Neural cell (in vitro differentiated cells): Measurements from ENCODE around the gene SLC2A4RG. TPM values are rescaled to one million over a fixed set of nuclear protein-coding genes. Genes with fewer than 3 reads are reported as not detected.

ENCODE experiments used
- H2AFZ ChIP-seq: fragments of 200-600, 300-800 bp; sonication (generic), shearing (Covaris generic); 2 replicates; pipeline ENCODE4 v1.6.0; 2014; ENCODE audit warnings: low read depth, mild to moderate bottlenecking, antibody characterized with exemption, low read length, moderate library complexity
- H3F3A ChIP-seq: fragments of 200-600 bp; shearing (Covaris generic); 2 replicates; pipeline ENCODE4 v1.6.1; 2016; ENCODE audit warnings: mild to moderate bottlenecking, moderate library complexity, mixed read lengths, antibody characterized with exemption, low read length; ENCODE audit not compliant: insufficient read depth, poor library complexity, severe bottlenecking
- H3K27ac ChIP-seq: fragments of 200-600, 300-800 bp; sonication (generic), shearing (Covaris generic); 2 replicates; pipeline ENCODE4 v1.5.1; 2014; ENCODE audit warnings: mild to moderate bottlenecking, low read length, moderate library complexity
- H3K27me3 ChIP-seq: fragments of 300-800, 200-600 bp; sonication (generic), shearing (Covaris generic); 2 replicates; pipeline ENCODE4 v1.6.0; 2014; ENCODE audit warnings: mild to moderate bottlenecking, low read depth, low read length, moderate library complexity; ENCODE audit not compliant: insufficient read depth
- H3K36me3 ChIP-seq: fragments of 300-800, 200-600 bp; sonication (generic), shearing (Covaris generic); 2 replicates; pipeline ENCODE4 v1.5.1; 2014; ENCODE audit warnings: mild to moderate bottlenecking, antibody characterized with exemption, low read length, moderate library complexity; ENCODE audit not compliant: insufficient read depth
- H3K4me2 ChIP-seq: fragments of 300-800, 200-600 bp; sonication (generic), shearing (Covaris generic); 2 replicates; pipeline ENCODE4 v1.6.0; 2014; ENCODE audit warnings: mild to moderate bottlenecking, low read length
- H3K4me3 ChIP-seq: fragments of 300-800, 200-600 bp; sonication (generic), shearing (Covaris generic); 2 replicates; pipeline ENCODE4 v1.5.1; 2014; ENCODE audit warnings: mild to moderate bottlenecking, low read length, moderate library complexity
- H3K79me2 ChIP-seq: fragments of 200-600 bp; shearing (Covaris generic); replicated peaks from 2 replicates; pipeline ENCODE4 v1.6.0; 2014; ENCODE audit warnings: mild to moderate bottlenecking, low read length, moderate library complexity; ENCODE audit not compliant: insufficient read depth
- H3K9ac ChIP-seq: fragments of 300-800, 200-600 bp; sonication (generic), shearing (Covaris generic); 2 replicates; pipeline ENCODE4 v1.6.1; 2016; ENCODE audit warnings: mild to moderate bottlenecking, low read length, mixed read lengths
- H3K9me2 ChIP-seq: fragments of 200-600 bp; shearing (Covaris generic); 2 replicates; pipeline ENCODE4 v1.6.1; 2016; ENCODE audit warnings: mild to moderate bottlenecking, low read length, mixed read lengths; ENCODE audit not compliant: insufficient read depth
- H3K9me3 ChIP-seq: fragments of 200-600, 300-800 bp; sonication (generic), shearing (Covaris generic); 2 replicates; pipeline ENCODE4 v1.6.1; 2016; ENCODE audit warnings: mild to moderate bottlenecking, mixed run types, low read length, moderate library complexity, mixed read lengths
- H4K20me1 ChIP-seq: fragments of 200-600 bp; shearing (Covaris generic); 2 replicates; pipeline ENCODE4 v1.6.1; 2016; ENCODE audit warnings: mild to moderate bottlenecking, mixed run types; ENCODE audit not compliant: insufficient read depth
- EP300 ChIP-seq: fragments of 450-650 bp; conservative IDR thresholded peaks from 2 replicates; pipeline ENCODE4 v1.6.1; 2014; ENCODE audit warnings: antibody characterized with exemption, mild to moderate bottlenecking, moderate library complexity; ENCODE audit not compliant: poor library complexity, severe bottlenecking
- EZH2 ChIP-seq: fragments of 200-600, 300-800 bp; shearing (Covaris generic), sonication (generic); IDR thresholded peaks from 2 replicates; pipeline ENCODE4 v1.6.1; 2014; ENCODE audit warnings: antibody characterized with exemption, low read length, borderline replicate concordance, mild to moderate bottlenecking; ENCODE audit not compliant: insufficient read depth, poor library complexity, severe bottlenecking
- MXI1 ChIP-seq: fragments of 450-650 bp; conservative IDR thresholded peaks from 2 replicates; pipeline ENCODE4 v1.6.1; 2014; ENCODE audit warnings: antibody characterized with exemption, mild to moderate bottlenecking; ENCODE audit not compliant: poor library complexity, severe bottlenecking
- POLR2AphosphoS5 ChIP-seq: IDR thresholded peaks from 2 replicates; pipeline ENCODE4 v1.6.1; 2012
- RAD21 ChIP-seq: fragments of 450-650 bp; conservative IDR thresholded peaks from 2 replicates; pipeline ENCODE4 v1.6.1; 2014; ENCODE audit warnings: antibody characterized with exemption, mild to moderate bottlenecking, moderate library complexity
- SMC3 ChIP-seq: fragments of 450-650 bp; conservative IDR thresholded peaks from 2 replicates; pipeline ENCODE4 v1.6.1; 2014; ENCODE audit warnings: antibody characterized with exemption, mild to moderate bottlenecking, moderate library complexity; ENCODE audit not compliant: poor library complexity
- TAF1 ChIP-seq: IDR thresholded peaks from 2 replicates; pipeline ENCODE4 v1.6.1; 2012; ENCODE audit warnings: low read depth
- polyA plus RNA-seq: library from polyadenylated mRNA; depleted of rRNA; stranded (reverse); fragments of >200 nt; gene quantifications from 2 replicates; pipeline ENCODE4 v1.2.3, GENCODE V29; 2014
- TF ChIP-seq, protein P1 (sequence below): IDR thresholded peaks from 2 replicates; pipeline ENCODE4 v1.6.1; 2012; ENCODE audit warnings: borderline replicate concordance
- TF ChIP-seq, protein P2 (sequence below): fragments of 450-650 bp; IDR thresholded peaks from 2 replicates; pipeline ENCODE4 v1.5.1; 2014; ENCODE audit warnings: antibody characterized with exemption, mild to moderate bottlenecking, moderate library complexity; ENCODE audit not compliant: poor library complexity, severe bottlenecking

Gene SLC2A4RG
- polyA plus RNA-seq, 1 donor from 2014 or later, result 52.1 TPM

DNA sequence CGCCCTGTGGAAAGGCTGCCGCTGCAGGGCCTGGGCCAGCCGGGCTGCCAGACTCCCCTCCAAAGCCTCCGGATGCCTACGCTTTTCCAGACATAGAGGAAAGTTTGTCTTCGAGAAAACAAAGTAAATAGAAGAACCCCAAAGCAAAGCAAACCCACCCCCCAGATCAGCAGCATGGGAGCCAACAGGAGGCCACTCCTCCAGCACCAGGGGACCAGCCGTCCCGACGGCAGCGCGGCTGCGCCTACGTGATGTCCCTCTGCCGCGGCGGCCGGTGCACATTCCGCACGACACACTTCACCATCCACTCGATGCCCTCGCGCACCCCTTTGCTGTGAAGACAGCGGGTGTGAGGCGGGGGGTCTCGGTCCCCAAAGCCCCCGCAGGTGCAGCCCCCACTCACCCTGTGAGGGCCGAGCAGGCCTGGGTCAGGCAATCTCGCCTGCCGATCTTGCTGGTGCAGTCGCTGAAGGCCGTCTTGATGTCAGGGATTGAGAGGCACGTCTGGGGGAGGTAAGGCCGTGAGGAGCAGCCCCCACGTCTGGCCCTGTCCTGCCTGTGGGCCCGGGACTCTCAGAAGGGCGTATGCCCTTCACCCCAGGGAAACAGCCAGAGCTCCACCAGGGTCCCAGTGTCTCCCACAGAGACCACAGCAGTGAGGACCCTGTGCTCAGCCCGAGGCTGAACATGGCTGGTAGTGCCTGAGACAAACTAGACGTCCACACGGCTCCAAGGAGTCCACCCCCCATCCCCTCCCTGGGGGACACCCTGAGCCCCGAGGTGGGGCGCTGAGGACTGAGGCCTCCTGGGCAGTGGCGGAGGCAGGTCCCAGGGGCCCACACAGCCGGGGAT, 39.2 kb upstream of the SLC2A4RG start (continued):
- no peak for TF ChIP-seq SMC3
- TF ChIP-seq RAD21, result no peak

DNA sequence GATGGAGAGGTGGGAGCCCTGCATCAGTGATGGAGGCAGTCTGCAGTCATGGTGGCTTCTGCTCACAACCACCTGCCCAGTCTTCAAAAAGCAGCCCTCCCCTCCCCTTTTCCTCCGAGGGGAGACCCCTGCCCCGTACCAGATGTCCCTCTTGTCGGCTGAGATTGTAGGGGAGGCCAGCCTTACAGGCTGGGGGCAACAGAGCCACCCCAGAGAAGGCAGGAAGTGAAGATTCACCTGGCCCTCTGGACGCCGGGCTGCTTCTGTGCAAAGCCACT, 38.6 kb upstream of the SLC2A4RG start:
- no peak overlapping the region for H2AFZ ChIP-seq
- no peak overlapping the region for H3K4me3 ChIP-seq
- TF ChIP-seq, protein P1, sequence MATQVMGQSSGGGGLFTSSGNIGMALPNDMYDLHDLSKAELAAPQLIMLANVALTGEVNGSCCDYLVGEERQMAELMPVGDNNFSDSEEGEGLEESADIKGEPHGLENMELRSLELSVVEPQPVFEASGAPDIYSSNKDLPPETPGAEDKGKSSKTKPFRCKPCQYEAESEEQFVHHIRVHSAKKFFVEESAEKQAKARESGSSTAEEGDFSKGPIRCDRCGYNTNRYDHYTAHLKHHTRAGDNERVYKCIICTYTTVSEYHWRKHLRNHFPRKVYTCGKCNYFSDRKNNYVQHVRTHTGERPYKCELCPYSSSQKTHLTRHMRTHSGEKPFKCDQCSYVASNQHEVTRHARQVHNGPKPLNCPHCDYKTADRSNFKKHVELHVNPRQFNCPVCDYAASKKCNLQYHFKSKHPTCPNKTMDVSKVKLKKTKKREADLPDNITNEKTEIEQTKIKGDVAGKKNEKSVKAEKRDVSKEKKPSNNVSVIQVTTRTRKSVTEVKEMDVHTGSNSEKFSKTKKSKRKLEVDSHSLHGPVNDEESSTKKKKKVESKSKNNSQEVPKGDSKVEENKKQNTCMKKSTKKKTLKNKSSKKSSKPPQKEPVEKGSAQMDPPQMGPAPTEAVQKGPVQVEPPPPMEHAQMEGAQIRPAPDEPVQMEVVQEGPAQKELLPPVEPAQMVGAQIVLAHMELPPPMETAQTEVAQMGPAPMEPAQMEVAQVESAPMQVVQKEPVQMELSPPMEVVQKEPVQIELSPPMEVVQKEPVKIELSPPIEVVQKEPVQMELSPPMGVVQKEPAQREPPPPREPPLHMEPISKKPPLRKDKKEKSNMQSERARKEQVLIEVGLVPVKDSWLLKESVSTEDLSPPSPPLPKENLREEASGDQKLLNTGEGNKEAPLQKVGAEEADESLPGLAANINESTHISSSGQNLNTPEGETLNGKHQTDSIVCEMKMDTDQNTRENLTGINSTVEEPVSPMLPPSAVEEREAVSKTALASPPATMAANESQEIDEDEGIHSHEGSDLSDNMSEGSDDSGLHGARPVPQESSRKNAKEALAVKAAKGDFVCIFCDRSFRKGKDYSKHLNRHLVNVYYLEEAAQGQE, result no peak
- TF ChIP-seq SMC3 (no peak), TAF1 (no peak), MXI1 (no peak), EZH2 (no peak), RAD21 (no peak), POLR2AphosphoS5 (no peak), EP300 (no peak)
- TF ChIP-seq, protein P2, sequence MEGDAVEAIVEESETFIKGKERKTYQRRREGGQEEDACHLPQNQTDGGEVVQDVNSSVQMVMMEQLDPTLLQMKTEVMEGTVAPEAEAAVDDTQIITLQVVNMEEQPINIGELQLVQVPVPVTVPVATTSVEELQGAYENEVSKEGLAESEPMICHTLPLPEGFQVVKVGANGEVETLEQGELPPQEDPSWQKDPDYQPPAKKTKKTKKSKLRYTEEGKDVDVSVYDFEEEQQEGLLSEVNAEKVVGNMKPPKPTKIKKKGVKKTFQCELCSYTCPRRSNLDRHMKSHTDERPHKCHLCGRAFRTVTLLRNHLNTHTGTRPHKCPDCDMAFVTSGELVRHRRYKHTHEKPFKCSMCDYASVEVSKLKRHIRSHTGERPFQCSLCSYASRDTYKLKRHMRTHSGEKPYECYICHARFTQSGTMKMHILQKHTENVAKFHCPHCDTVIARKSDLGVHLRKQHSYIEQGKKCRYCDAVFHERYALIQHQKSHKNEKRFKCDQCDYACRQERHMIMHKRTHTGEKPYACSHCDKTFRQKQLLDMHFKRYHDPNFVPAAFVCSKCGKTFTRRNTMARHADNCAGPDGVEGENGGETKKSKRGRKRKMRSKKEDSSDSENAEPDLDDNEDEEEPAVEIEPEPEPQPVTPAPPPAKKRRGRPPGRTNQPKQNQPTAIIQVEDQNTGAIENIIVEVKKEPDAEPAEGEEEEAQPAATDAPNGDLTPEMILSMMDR, result no peak
- no peaks in the 10 kb centered on the region for H3K9me3 ChIP-seq
- no peaks in the 10 kb centered on the region for H3F3A ChIP-seq
- no peaks in the 10 kb centered on the region for H3K9me2 ChIP-seq
- H3K36me3 ChIP-seq, result no peaks in the 10 kb centered on the region
- H3K9ac ChIP-seq, result no peak overlapping the region
- no peak overlapping the region for H3K27ac ChIP-seq
- no peaks in the 10 kb centered on the region for H3K27me3 ChIP-seq
- no peaks in the 10 kb centered on the region for H3K79me2 ChIP-seq
- H4K20me1 ChIP-seq, result no peaks in the 10 kb centered on the region
- no peak overlapping the region for H3K4me2 ChIP-seq

DNA sequence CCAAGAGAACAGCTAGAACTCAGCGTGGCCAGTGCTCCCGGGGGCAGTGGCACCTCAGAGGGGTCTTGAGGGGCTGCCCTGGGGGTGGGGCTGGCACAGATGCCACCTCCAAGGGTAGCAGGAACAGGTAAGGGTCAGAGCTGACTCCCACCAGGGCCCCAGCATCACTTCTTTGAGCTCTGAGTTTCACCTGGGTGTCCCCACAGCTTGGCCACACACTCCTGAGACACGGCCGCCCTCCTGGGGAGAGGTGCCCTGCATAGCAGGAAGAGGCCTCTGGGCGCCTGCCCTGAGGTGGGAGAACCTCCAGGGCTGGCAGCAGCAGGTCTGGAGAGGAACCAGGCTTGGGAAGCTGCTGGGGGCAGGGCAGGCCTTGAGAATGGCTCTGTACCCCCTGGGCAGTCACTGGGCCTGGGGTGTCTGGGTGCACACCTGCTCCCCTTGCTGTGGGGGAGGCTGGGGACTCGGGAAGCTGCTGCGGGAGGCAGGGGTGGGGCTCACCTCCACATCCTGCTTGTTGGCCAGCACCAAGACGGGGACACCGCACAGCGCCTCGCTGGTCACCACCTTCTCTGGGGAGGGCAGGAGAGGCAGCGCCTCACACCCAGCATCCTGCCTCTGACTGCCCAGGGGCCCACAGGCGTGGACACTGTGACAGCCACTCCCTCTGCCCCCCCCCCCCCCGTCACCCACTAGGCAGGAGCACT, 38.1 kb upstream of the SLC2A4RG start:
- H3K9me3 ChIP-seq, result no peaks in the 10 kb centered on the region
- H3K79me2 ChIP-seq, result peaks cover 2% of the 10 kb centered on the region
- no peaks in the 10 kb centered on the region for H3K9me2 ChIP-seq
- no peaks in the 10 kb centered on the region for H3F3A ChIP-seq
- TF ChIP-seq SMC3, result no peak
- TF ChIP-seq POLR2AphosphoS5, result peak; percentile 10
- no peaks in the 10 kb centered on the region for H3K27me3 ChIP-seq
- no peak overlapping the region for H2AFZ ChIP-seq
- no peak overlapping the region for H3K9ac ChIP-seq
- H3K27ac ChIP-seq, result no peak overlapping the region
- H4K20me1 ChIP-seq, result no peaks in the 10 kb centered on the region
- H3K36me3 ChIP-seq, result no peaks in the 10 kb centered on the region
- no peak overlapping the region for H3K4me2 ChIP-seq
- no peak overlapping the region for H3K4me3 ChIP-seq
